ENCODE data around the gene SLC41A2.

- no peak for TF ChIP-seq MAX (IDR thresholded peaks at IDR 0.05; ENCODE audit: low read depth, low read length)
- no peak for TF ChIP-seq POLR2A (IDR thresholded peaks at IDR 0.05; ENCODE audit: low read depth, low read length)
- no peak for TF ChIP-seq GABPA (IDR thresholded peaks at IDR 0.05; ENCODE audit: low read depth)
- no peak for TF ChIP-seq ATF3 (IDR thresholded peaks at IDR 0.05; ENCODE audit: borderline replicate concordance, extremely low read depth, low read depth, low read length)
- no peak for TF ChIP-seq ZNF384 (IDR thresholded peaks at IDR 0.05; ENCODE audit: borderline replicate concordance, low read depth, low read length)
- no peak for TF ChIP-seq CTCF (IDR thresholded peaks at IDR 0.05 in 2 of 3, conservative IDR thresholded peaks at IDR 0.05 in 1 of 3; ENCODE audit: control insufficient read depth in 2 of 3, extremely low read depth in 1 of 3, insufficient read depth in 1 of 3, low read depth in 3 of 3, low read length in 3 of 3)
- no peak for TF ChIP-seq POLR2AphosphoS5 (IDR thresholded peaks at IDR 0.05; ENCODE audit: low read length)
- TF ChIP-seq, protein P1, sequence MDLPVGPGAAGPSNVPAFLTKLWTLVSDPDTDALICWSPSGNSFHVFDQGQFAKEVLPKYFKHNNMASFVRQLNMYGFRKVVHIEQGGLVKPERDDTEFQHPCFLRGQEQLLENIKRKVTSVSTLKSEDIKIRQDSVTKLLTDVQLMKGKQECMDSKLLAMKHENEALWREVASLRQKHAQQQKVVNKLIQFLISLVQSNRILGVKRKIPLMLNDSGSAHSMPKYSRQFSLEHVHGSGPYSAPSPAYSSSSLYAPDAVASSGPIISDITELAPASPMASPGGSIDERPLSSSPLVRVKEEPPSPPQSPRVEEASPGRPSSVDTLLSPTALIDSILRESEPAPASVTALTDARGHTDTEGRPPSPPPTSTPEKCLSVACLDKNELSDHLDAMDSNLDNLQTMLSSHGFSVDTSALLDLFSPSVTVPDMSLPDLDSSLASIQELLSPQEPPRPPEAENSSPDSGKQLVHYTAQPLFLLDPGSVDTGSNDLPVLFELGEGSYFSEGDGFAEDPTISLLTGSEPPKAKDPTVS (IDR thresholded peaks at IDR 0.05; ENCODE audit: low read depth, low read length): no peak
Measured at GRCh38 chr12:104951759-104952509, 6.2 kb downstream of the SLC41A2 start.

All from GM12878 (cell line).